HG03565 (cell line): ENCODE data around the gene NEUROD4.
"Not testable (repeated sequence)": the region's sequence is repeated elsewhere in the genome, so short reads cannot be mapped to it uniquely, and the experiment has no call there.

Source experiments
- ATAC-seq: cut with Tn5 transposase; IDR thresholded peaks from one replicate; pipeline ENCODE4 v1.9.1; 2021; ENCODE audit warnings: mild to moderate bottlenecking, moderate library complexity; ENCODE audit not compliant: unreplicated experiment

Gene NEUROD4

GRCh38 chr12:55019784-55020183 lies at the start of gene NEUROD4:
NEUROD4 (plus strand) TSS chr12:55019974; CDS start chr12:55026440, 6,466 bp downstream.
- ATAC-seq: peak; percentile 64

GRCh38 chr12:54970741-54971140 lies 49.0 kb upstream of the NEUROD4 start:
- no peak for ATAC-seq

GRCh38 chr12:54973556-54973955 lies 46.2 kb upstream of the NEUROD4 start:
- ATAC-seq: no peak

GRCh38 chr12:54974279-54974678 lies 45.5 kb upstream of the NEUROD4 start:
- no peak for ATAC-seq

DNA sequence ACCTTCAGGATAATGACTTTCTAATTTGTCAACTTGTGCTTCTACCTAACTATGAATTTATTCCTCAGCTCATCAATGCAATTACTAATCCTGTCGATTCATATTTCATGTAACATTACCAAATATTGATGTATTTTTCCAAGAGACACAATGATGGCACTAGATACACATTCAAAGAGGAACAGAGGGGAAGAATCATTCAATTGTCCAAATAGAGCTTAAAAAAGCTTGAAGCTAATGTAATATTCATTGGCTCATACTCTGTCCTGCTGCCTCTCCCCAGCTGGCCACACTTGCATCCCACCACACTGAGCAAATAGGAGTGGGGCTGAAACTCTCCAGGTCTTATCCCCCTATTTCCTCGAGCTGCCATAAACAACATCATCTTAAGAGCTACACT lies 44.5 kb upstream of the NEUROD4 start:
- ATAC-seq: no peak

DNA sequence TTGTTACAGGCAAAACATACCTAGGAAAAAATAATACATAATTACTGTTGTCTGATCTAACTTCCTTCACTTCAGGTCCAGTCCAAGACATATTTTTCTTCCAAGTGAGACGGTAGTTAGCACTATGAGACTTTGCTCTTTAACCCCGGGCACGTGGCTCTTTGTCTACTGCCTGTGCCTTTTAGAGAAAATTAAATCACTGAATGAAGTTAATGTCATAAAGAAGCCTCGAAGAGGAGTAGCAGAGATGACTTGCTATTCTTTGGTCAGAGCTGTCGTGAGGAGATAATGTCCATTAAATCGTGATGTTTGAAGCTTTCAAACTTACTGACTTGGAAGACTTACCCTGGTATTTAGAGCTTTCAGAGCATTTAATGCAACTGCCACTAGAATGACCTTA lies 43.9 kb upstream of the NEUROD4 start:
- ATAC-seq: no peak

GRCh38 chr12:54977155-54977554 lies 42.6 kb upstream of the NEUROD4 start:
- no peak for ATAC-seq

DNA sequence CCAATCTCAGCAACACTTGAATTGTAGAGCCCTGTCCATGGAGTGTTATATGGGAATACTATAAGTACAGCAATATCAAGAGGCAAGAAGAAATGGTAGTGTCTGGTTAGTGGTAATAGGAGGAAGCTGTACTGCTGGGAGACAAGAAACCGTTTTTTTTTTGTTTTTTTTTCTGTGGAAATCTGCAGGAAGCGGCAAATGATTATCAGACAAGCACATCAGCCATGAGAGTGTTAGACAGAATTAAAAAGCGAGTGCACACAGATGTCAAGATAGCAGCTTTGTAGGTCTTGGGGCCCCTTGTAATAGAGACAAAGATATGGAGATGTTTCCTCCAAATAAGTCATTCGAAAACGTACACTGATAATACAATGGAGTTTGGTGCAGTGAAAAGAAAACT lies 41.9 kb upstream of the NEUROD4 start:
- no peak for ATAC-seq

- ATAC-seq: no peak
Observed at GRCh38 chr12:54980341-54980740, 39.4 kb upstream of the NEUROD4 start.

- no peak for ATAC-seq
Observed at GRCh38 chr12:54981796-54982195, 38.0 kb upstream of the NEUROD4 start.

DNA sequence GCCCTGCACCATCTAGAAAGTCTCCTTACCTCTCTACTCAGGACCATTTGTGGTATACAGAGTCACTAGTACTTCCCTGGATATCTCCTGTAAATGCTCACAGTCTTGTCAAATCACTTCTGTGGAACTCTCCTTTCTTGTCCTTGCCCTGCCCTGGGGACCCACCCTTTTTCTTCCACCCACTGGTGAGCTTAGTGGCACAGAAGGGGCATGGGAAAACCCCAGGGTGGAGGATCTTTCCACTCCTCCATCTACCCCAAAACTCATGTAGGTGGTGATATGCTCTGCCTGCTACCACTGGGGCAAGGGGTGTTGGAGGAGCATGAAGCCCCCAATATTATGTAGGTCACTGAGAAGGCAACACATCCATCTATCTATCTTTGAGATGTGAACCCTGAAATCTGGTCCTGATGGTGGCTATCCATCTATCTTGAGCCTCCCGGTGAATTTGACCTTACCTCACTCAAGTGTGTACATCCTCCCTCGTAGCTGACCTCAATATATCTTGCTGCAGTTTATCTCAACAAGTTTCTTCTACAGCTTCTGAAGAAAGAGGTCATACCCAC lies 36.2 kb upstream of the NEUROD4 start:
- ATAC-seq: no peak

- ATAC-seq: peak; percentile 92
Observed at GRCh38 chr12:54984658-54985376, 35.0 kb upstream of the NEUROD4 start, which contains the start of gene TESPA1. TESPA1 (minus strand) TSS chr12:54984762; CDS start chr12:54974562, 10,200 bp downstream.

GRCh38 chr12:54986773-54987172 lies 33.0 kb upstream of the NEUROD4 start:
- ATAC-seq: not testable (repeated sequence)

GRCh38 chr12:54987611-54988231 lies 32.1 kb upstream of the NEUROD4 start:
- ATAC-seq: no peak

DNA sequence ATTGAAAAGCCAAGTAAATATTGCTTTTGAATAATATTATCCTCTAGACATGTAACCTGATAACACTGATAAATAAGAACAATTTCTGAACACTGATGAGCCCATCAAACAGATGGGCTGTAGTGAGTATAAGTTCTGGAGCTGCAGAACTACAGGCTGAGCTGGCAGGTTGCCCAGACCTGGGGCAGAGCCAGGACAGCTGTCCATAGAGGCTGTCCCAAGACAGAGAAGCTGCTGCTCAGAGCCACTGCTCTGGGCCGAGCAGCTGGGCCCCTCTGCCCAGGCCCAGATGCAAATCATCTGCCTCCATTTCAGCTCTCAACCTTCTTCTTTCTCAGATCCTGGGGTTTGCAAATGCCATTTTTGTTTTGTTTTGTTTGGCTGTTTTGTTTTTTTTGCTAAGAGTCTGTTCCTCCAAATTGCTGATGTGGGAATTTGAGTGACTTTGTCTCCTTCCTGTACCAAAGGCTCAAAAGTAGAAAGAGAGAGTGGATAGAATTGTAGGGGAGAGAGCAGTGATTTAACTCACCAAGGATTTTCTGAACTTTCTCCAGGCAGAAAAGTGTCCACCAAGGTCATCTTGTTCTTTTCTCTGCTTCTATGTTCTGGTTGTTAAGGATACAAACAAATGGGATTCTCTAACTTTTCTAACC lies 31.2 kb upstream of the NEUROD4 start:
- ATAC-seq: no peak

DNA sequence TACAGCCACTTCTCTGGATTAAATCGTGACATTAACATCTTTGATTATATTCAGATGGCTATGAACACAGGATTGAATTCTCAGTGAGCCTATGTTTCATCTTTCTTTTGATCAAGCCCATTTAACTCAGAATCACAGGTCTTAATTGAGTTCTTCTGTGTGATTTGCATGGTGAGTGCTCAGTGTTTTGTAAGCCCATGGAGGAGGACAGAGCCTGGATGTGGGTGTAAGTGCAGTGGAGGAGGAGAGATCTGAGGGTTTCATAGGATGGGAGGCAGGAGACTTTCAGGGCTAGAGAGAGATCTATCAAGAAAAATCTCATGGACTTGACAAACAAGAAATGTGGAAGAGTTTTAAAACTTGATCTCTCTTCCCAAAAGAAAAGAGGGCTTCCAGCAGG lies 29.9 kb upstream of the NEUROD4 start:
- ATAC-seq: no peak

GRCh38 chr12:54991161-54991990 lies 28.4 kb upstream of the NEUROD4 start:
- ATAC-seq: peak; percentile 66

DNA sequence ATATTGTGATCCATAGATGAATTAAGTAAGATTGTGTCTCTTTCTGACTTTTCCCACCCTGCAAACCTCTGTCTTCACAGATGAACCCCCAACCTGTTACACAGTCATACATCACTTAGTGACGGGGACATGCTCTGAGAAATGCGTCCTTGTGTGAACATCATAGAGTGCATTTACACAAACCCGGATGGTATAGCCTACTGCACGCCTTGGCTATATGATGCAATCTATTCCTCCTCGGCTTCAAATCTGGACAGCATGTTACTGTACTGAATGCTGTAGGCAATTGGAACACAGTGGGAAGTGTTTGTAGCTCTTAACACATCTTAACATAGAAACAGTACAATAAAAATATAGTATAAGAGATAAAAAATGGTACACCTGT lies 27.8 kb upstream of the NEUROD4 start:
- ATAC-seq: peak; percentile 26

DNA sequence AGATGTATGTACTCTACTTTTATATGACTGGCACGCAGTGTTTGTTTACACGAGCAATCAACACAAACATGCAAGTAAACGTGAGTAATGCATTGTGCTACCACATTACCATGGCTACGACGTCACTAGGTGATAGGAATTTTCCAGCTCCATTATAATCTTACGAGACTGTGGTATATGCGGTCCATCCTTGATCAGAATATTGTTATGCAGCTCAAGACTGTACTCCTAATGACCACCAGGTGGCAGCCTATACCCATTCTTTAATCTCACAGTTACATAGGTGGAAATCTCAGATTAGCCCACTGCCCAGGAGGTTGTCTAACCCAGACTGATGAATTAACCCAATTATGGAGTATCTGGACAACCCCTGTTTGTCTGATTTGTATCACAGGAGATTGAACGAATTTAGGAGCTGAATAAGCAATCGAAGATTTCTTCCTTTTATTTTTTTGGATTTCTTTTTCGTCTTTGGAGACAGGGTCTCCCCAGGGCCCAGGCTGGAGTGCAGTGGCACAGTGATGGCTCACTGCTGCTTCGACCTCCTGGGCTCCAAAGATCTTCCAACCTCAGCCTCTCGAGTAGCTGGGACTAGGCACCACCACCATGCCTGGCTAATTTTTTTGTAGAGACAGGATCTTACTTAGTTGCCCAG lies 26.5 kb upstream of the NEUROD4 start:
- ATAC-seq: peak; percentile 42

DNA sequence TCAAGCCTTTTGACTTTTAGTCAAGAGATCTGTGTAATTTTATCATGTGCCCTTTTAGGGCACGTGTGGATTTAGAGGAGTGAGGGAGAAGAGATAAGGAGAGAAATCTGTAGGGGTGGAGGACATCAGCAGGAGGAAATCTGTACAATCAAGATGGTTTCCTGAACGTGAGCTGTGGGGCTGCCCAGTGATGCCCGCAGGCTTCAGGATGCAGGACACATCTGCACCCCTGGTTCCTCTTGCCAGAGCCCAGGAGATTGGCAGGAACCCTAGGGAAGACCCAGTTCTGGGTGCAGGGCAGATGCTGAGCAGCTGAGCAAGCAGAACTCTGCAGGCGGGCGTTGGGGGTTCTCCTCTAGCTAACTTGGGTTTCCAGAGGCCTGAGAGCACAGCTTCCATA lies 23.6 kb upstream of the NEUROD4 start:
- ATAC-seq: no peak
